Stomach (tissue), 4 donors: Measurements from ENCODE around the gene IL21R.

Experiments
- EP300 ChIP-seq: sonication (generic); formaldehyde crosslinking; IDR thresholded peaks from one replicate; pipeline ENCODE4 v1.6.1; 2017; ENCODE audit warnings: antibody characterized with exemption
- POLR2A ChIP-seq, 4 donors: fragments of 450-650 bp; IDR thresholded peaks; one replicate each; pipeline ENCODE4 v1.6.1; 2016; ENCODE audit warnings: antibody characterized with exemption in 4 of 4, control low read depth in 2 of 4, mild to moderate bottlenecking in 1 of 4, moderate library complexity in 1 of 4
- POLR2AphosphoS5 ChIP-seq, 3 donors: sonication (generic); formaldehyde crosslinking; IDR thresholded peaks; one replicate each; pipeline ENCODE4 v1.6.1; 2016; ENCODE audit warnings: antibody characterized with exemption in 3 of 3
- TF ChIP-seq, protein P1 (sequence below), 7 experiments: fragments of 450-650 bp in 4 of 7; fragments of 200-600 bp in 3 of 7; sonication (generic) in 3 of 7; IDR thresholded peaks; one replicate each; pipeline ENCODE4 v1.5.1; 2016 to 2019; ENCODE audit warnings: antibody characterized with exemption in 7 of 7, control low read depth in 2 of 7, mild to moderate bottlenecking in 1 of 7

DNA sequence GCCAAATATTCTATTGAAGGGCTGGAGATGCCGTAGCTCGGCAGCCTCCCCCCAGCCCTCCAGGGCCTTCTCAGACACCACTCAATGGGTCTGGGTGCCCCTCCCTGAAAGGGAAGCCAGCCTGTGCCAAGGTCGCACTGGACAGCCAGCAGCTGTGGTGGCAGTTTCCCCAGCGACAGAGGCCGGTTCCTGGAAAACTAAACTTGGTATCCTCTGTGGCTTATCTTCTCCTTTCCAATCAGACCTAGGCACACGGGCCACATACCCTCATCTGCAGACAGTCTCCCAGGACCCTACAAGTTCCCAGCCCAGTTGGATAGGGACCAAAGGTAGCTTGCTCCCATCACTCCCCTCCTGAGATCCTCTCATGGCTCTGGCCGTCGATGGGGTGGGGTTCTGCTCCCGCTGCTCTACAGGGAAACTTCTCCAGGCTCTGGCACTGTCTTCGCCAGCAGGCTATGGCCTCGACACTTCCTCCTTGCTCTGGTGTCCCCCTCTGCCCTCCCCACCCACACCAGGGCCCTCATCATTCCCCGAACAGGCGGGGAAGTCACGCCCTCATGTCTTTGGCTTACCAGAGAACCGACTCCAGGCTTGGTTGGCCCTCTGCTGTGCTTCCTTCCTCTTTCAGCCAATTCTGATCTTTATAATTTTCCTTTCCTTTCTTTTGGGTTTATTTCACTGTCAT is 18.3 kb upstream of the IL21R start:
- TF ChIP-seq, protein P1, sequence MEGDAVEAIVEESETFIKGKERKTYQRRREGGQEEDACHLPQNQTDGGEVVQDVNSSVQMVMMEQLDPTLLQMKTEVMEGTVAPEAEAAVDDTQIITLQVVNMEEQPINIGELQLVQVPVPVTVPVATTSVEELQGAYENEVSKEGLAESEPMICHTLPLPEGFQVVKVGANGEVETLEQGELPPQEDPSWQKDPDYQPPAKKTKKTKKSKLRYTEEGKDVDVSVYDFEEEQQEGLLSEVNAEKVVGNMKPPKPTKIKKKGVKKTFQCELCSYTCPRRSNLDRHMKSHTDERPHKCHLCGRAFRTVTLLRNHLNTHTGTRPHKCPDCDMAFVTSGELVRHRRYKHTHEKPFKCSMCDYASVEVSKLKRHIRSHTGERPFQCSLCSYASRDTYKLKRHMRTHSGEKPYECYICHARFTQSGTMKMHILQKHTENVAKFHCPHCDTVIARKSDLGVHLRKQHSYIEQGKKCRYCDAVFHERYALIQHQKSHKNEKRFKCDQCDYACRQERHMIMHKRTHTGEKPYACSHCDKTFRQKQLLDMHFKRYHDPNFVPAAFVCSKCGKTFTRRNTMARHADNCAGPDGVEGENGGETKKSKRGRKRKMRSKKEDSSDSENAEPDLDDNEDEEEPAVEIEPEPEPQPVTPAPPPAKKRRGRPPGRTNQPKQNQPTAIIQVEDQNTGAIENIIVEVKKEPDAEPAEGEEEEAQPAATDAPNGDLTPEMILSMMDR (IDR thresholded peaks at IDR 0.05) = no peak
- TF ChIP-seq POLR2A (IDR thresholded peaks at IDR 0.05) (no peak), POLR2AphosphoS5 (IDR thresholded peaks at IDR 0.05) (no peak), EP300 (no peak)
